GOT3 (cell line): ENCODE results near the gene PRELID1.
"Not testable (repeated sequence)": the region's sequence is repeated elsewhere in the genome, so short reads cannot be mapped to it uniquely, and the experiment has no call there.

Source experiments
- DNase-seq: peaks from one replicate; lab custom pipeline; 2025; ENCODE audit warnings: mixed read lengths; lab: John Stamatoyannopoulos, UW

PRELID1 gene

DNA sequence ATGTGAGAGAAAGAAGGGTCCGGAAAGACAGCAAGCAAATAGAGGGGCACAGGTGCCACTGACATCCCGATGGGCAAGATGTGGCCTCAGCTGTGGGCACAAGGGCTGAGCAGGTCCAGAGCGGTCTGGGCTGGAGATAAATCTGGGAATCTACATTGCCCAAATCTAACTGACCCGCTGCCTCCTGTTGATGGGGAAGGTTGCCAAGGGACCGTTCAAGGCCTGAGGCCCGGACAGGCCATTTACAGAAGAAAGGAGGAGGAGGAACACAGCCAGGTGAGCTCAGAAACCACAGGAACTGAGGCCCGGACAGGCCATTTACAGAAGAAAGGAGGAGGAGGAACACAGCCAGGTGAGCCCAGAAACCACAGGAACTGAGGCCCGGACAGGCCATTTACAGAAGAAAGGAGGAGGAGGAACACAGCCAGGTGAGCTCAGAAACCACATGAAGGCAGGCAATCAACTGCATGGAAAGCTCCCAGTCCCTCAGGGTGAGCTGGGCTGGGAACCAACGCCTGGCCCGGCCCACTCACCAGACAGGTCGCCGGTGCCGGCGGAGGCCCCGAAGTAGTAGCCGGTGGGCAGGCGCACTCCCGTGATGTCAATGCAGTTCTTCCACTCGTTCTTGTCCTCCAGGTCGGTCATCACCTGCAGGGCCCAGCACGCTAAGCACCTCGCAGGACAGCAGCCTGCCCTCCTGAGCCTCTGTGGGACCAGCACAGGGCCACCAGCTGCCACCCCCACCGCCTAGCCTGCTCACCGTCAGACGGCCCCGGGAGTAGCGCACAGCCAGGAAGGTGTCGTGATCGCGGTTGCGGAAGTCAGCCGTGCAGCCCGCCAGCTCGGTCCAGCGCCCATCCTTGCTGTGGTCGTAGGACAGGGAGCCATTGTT is 33.2 kb downstream of the PRELID1 start:
- DNase-seq = no peak

DNA sequence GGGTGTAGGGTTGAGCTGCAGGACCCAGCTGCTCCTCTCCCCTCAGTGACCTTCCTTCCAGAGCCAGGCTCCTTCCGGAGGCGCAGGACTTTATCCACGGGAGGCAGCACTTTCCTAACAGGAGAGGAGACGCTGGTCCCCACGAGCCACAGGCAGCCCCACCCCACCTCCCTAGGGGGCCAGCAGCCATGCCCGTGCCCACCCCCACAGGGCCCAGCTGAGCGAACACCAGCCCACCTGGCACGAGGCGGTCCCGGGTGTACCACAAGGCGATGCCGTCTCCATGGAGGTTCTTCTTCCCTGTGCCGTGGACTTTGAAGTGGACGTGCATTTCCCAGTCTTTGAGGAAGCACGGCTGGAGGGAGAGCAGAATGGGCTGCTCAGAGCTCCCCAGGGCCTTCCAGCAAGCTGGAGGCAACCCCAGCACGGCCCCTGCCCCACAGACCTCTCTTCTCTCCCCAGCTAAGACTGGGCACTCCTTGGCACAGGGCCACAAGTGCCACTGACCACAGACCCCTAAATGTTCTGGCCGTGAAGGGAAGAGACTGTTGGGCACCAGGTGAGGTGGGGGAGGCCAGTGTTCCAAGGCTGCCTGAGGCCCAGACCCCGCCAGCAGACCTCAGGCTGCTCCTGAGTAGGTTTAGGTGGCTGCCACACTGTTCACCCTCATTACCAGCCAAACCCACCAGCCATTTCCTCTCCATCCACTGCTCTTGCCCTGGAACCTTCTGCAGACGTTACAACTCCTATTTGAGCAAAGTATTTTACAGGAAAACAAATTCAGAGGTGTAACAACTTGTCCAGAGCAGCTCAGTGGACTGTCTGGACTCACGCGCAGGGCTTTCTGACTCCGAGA is 34.9 kb downstream of the PRELID1 start:
- DNase-seq = no peak

DNA sequence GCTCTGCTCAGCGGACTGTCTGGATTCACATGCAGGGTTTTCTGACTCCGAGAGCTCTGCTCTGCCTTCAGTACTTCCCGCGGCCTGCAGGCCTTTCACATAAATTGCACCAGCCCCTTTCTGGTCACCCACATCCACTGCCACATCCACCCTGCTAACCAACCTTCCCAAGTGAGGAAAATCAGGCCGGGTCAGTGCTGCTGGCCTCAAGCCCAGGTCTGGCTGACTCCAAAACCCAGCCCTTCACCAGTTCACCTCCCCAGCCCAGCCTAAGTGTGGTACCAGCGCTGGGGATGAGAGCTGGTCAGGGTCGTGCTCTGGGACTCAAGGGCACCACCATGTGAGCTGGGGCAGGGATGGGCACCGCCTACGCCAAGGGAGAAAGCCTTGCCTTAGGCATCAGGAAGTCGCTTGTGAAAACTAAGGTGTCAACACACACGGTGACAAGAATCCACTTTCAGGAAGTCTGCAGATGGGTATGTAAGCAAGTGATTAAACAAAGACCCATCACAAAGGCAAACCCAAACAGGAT is 35.6 kb downstream of the PRELID1 start:
- DNase-seq = no peak

DNA sequence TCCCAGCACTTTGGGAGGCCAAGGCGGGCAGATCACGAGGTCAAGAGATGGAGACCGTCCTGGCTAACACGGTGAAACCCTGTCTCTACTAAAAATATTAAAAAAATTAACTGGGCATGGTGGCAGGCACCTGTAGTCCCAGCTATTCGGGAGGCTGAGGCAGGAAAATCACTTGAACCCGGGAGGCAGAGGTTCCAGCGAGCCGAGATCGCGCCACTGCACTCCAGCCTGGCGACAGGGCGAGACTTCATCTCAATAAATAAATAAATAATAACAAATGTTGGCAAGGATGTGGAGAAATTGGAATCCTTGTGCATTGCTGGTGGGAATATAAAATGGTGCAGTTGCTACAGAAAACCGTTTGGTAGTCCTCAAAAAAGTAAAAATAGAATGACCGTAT is 39.4 kb downstream of the PRELID1 start:
- DNase-seq = not testable (repeated sequence)

DNA sequence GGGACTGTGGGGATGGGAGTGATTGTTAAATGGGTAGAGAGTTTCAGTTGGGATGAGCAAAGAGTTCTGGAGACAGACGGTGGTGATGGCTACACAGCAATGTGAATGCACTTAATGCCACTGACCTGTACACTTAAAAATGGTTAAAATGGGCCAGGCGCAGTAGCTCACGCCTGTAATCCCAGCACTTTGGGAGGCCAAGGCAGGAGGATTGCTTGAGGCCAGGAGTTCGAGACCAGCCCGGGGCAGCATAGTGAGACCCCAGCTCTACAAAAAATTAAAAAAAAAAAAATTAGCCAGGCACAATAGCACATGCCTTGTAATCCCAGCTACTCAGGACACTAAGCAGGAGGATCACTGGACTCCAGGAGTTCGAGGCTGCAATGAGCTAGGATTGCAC is 40.2 kb downstream of the PRELID1 start:
- DNase-seq = no peak

DNA sequence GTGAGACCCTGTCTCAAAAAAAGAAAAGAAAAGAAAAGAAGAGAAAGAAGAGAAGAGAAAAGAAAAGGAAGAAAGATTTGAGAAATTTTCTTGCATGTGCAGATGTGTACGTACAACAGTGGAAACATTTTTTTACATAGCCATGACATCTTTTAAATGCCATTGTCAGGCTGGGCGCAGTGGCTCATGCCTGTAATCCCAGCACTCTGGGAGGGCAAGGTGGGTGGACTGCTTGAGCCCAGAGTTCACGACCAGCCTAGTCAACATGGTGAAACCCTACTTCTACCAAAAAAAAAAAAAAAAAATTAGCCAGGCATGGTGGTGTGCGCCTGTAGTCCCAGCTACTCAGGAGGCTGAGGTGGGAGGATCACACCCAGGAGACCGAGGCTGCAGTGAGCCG is 41.3 kb downstream of the PRELID1 start:
- no peak for DNase-seq

DNA sequence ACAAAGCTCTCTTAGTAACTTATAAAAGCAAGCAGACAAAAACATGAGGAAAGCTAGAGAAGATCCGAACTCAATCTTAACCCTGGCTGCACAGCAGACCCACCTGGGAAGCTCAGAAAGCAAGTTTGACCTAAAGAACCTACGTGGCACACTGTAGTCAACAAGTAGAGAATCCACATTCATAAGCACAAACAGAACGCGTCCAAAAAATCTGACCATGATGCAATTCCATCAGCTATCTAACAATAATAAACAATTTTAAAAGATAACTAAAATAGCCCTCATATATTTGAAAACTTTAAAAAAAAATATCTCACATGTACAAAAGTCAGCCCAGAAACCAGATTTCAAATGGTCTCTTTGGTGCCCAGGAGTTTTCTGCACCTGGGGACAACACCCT is 43.2 kb downstream of the PRELID1 start:
- no peak for DNase-seq

DNA sequence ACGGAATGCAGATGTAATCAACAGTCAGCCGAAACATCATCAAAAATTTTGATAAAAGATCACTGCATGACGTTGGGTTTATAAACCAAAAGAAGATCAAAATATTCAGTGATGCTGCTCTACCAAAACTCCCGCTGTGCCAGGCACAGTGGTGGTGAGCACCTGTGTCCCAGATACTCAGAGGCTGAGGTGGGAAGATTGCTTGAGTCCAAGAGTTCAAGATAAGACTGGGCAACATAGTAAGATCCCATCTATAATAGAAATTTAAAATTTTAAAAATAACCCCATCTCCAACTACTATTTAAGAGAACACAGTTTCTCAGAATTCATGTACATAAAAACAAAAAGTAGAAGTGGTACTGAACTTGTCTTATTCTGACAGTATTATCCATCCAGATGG is 44.1 kb downstream of the PRELID1 start:
- no peak for DNase-seq

DNA sequence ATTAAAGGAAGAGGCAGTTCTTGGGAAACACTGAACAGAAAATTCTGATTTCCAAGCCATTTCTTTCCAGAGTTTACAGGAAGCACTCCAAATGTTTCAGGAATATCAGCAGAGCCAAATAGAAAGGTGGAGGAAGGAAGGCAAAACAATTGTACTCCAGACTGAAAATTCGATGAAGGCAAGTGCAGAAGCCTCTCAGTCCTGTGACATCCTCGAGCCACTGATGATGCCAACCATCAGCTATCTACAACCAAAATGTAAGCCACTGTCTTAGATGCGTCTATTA is 45.7 kb downstream of the PRELID1 start:
- DNase-seq = no peak

DNA sequence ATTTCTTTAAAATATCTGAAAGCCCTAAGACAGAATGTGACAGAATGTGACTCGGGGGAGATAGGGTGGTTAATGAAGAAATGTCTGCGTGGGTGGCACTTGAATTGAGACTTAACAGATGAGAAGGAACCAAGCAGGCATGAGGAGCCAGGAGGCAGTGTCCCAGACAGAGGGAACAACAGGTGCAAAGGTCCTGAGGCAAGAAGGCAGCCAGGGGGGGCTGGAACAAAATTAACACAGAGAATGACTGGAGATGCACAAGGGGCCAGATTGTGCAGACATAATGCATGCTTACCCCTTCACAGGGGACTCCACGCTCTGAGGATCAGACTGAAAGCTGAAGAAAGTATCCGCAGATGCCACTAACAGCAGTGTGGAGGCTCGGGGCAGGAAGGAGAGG is 46.2 kb downstream of the PRELID1 start:
- no peak for DNase-seq

DNA sequence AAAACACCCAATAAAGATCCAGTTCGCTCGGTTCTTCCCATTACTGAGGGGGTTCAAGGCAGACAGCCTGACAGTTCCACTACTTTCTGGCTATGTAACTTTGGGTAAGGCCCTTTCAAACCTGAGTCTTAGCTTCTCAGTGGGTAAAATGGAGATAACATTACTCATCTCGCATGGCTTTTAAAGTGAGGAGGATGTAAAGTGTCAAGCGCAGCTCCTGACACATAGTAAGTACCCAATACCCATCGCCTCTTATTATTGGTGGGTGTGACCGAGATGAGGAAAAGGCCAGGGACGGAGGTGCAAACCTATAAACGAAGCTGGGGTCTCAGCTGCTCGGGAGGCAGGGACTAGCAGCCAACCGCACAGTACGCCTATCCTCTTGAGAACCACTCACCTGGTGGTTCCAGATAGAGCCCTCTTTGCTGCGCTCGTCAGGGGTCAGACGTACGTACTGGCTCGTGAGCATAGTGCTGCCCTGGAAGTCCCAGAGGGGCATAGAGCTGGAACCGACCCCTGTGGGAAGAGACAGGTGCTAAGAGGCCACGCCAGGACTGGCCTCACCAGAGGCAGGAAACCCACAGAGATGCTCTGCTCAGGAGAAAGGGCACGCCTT is 47.3 kb downstream of the PRELID1 start:
- no peak for DNase-seq

DNA sequence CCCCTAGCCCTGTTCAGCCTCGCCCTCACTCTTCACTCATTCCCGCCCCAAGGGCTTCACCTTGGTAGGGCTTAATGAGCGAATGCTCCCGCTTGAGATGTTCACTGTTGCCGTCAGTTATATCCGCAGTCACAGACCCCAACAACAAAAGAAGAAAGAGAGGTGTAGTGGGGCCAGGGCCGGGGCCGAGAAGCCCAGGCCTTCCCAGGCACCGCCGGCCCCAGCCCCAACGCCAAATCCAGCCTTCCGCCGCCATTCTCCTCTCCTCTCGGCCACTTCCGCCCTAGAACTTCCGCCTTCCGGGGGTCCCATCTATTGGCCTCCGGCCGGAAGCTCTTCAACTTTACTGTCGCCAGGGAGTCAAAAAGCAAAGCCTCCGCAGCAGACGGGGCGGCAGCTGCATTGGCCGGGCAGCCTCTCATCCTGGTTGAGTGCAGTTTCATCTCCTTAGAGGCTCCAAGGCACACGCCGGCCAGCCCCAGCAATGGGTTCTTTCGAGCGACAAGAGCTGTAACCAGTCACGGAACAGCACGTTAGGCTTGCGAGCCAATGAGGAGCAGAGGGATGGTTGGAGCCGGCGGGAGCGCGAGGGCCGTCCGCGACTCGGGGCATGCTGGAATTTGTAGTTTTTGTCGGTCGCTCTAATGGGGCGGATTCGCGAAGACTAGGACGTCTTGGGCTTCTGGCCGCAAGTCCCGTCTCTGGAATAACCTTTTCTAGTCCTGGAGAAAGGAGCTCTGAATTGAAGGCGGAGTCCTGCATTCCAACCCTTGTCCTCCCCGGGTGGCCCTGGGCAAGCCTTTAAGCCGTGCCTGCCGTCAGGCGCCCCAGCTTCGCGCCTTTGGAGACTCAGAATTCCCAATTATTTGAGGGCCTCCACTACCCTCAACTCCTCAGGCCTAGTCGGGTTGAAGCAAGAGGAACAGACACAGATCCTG is 48.1 kb downstream of the PRELID1 start, which contains the start of gene LMAN2:
Gene LMAN2 (minus strand): TSS at position 277 of the 938 bp plus-strand sequence. CDS start 21 bp downstream, at position 256.
- DNase-seq = peak; percentile 98

DNA sequence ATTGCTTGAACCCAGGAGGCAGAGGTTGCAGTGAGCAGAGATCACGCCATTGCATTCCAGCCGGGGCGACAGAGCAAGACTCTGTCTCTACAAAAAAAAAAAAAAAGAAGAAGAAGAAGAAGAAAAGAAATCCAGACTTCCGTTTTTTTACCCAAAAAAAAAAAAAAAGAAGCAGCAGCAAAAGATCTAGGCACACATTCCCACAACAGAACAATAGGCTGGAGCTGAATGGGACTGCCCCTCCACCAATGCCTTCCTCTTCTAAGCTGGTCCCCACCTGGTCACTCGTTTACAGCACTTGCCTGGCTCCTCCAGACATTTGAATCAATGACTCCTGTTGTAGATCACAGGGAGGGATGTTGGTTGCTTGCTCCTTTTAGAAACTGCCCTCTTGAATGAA is 49.5 kb downstream of the PRELID1 start:
- DNase-seq = no peak

DNA sequence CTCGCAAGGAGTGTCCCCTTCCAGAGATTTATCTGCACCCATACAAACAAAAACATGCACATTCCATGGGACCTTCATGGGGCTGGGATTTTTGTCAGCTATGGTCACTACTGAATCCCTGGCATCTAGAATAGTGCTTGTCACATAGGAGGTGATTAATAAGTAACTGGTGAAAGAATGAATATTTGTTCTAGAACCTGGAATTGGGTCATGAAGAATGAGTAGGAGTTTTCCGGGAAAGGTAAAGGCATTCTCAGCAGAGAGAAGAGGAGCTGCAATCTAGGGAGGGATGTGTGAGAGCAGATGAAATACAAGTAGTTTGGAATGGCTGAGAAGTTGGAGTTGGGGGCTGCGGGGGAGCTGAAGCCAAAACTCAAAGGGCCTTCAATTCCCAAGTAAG is 50.7 kb downstream of the PRELID1 start:
- DNase-seq = no peak

DNA sequence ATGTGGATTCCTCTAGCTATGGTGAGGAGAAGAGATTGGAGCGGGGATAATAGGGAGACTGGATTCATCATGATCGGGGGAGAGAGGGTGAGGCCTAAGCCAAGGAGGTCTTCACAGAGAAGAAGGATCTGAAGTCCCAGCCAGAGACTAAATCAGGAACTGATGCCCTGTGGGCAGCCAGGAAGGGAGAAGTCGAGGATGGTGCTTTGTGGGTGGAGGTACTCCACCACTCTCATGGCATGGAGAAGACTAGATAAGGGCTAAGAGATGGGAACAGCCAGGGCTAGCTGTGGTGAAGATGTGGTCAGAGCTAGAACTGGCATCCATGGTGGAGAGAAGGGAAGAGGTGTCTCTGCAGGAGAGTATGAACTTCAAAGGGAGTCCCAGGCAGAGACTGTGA is 51.1 kb downstream of the PRELID1 start:
- no peak for DNase-seq

DNA sequence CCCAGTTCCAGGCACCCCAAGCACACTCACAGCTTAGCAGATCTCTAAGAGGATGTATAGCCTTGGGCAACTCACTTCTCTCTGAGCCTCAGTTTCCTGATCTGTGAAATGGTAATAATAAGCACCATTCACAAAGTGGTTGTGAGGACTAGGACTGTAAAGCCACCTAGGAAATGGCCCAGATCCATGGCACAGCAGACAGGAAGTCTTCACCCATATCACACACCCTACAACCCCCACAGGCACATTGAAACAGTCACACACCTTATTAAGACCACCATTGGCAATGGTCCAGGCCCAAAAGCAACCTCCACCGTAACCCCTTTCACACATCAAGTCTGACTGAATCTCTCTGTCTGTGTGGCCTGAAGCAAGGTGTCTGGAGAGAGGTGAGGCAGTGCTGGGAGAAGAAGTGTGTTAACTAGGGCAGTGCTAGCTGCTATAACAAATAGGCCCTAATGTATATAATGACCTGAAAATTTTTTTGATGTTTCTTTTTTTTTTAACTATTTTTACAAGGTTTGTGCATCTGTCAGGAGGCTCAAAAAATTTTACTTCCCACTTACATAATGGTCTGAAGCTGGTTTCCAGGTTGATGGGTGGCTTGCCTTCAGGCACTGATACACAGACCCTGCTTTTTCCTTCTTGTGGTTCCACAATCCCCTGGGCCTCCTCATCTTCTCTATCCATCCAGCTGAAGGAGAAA is 51.7 kb downstream of the PRELID1 start:
- DNase-seq = no peak

DNA sequence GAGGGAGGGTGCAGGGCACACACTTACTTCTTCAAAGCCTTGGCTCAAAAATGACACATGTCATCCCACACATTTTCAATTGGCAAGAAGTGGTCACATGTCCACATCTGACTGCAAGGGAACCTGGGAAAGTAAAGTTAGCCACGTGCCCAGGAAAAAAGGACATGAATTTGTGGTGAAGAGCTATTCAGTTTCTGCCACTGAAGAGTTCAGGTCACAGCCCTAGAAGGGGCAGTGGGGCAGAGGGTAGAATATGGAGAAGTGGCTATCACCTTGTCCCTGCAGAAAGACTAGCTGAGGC is 52.2 kb downstream of the PRELID1 start:
- DNase-seq = no peak
